Gastrocnemius medialis (tissue), 4 donors: ENCODE data around the gene CRYGD.

Source experiments
- POLR2A ChIP-seq, 2 donors: fragments of 450-650 bp; IDR thresholded peaks; one replicate each; pipeline ENCODE4 v1.6.1; 2017; ENCODE audit warnings: antibody characterized with exemption in 2 of 2, mild to moderate bottlenecking in 2 of 2, moderate library complexity in 2 of 2
- TF ChIP-seq, protein P1 (sequence below), 5 experiments: fragments of 450-650 bp in 3 of 5; fragments of 200-600 bp in 2 of 5; sonication (generic) in 2 of 5; IDR thresholded peaks in 4 of 5; conservative IDR thresholded peaks in 1 of 5; 1 replicate in 4 of 5; 2 replicates in 1 of 5; pipeline ENCODE4 v1.5.1; 2016 to 2019; ENCODE audit warnings: antibody characterized with exemption in 5 of 5, mild to moderate bottlenecking in 3 of 5, moderate library complexity in 3 of 5

DNA sequence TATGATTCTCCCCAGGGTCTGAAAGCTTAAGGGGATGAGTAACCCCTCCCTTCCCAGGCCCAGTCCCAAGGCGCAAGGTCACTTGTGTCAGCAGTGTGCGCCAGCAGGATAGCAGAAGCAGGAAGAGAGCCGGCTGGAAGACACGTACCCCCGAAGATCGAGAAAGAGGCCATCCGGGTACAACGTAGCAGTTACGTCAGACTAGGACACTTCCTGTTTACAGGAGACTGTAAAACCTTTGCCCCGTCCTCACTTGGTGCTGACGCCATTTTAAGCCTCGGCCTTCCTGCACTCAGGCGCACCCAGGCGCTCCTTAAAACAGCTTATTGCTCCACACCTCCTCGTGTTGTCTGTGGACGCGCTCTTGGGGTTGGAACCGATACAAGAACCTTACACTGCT, 15.1 kb upstream of the CRYGD start:
- TF ChIP-seq POLR2A (IDR thresholded peaks at IDR 0.05): no peak
- TF ChIP-seq, protein P1, sequence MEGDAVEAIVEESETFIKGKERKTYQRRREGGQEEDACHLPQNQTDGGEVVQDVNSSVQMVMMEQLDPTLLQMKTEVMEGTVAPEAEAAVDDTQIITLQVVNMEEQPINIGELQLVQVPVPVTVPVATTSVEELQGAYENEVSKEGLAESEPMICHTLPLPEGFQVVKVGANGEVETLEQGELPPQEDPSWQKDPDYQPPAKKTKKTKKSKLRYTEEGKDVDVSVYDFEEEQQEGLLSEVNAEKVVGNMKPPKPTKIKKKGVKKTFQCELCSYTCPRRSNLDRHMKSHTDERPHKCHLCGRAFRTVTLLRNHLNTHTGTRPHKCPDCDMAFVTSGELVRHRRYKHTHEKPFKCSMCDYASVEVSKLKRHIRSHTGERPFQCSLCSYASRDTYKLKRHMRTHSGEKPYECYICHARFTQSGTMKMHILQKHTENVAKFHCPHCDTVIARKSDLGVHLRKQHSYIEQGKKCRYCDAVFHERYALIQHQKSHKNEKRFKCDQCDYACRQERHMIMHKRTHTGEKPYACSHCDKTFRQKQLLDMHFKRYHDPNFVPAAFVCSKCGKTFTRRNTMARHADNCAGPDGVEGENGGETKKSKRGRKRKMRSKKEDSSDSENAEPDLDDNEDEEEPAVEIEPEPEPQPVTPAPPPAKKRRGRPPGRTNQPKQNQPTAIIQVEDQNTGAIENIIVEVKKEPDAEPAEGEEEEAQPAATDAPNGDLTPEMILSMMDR (IDR thresholded peaks at IDR 0.05 in 4 of 5, conservative IDR thresholded peaks at IDR 0.05 in 1 of 5): no peak
